Renal pelvis (tissue), 4 donors: ENCODE data around the gene OLFML2A. TPM values are rescaled to one million over a fixed set of nuclear protein-coding genes. Genes with fewer than 3 reads are reported as not detected.

Experiments used
- DNase-seq: peaks from one replicate; pipeline ENCODE4 v3.0.0-alpha.2; 2013
- polyA plus RNA-seq, 3 donors: library from polyadenylated mRNA; unstranded; fragments of 120-200 nt; gene quantifications; one replicate each; pipeline ENCODE4 v1.2.1, GENCODE V29; 2013; ENCODE audit not compliant: insufficient read length in 3 of 3

Gene OLFML2A
- polyA plus RNA-seq, 3 donors, result 24.6 to 27.6 (median 25.1) TPM

DNA sequence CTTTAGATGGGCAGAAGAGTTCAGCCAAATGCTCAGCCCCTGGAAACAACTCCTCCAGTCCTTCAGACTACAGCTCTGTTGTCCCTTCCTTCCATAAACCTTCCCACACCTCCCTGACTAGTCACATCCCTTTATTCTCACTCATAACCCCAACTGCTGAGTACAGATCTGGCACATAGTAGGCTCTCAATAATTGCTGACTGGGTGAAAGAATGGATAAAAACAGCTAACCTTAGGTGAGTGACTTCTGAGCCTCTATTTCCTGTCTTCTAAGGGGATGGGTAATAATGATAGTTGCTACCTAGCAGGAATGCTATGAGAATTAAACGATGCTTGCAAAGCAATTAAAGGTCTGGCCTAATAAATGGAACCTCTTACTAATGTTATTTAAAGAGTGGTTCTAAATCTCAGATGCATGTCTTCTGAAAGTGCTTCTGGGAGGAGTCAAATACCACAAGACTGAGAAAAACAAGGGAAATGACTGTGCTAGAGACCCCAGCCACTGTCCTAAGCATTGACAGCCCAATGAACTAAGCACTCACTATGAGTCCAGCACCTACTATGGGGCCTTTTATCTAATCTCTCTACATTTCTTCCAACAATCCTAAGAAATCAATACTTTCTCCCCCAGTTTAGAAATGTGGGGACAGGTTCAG lies 3.3 kb upstream of the OLFML2A start:
- no peak for DNase-seq

- no peak for DNase-seq
These were observed 2.6 kb upstream of the OLFML2A start for GRCh38 chr9:124774129-124774978.

DNA sequence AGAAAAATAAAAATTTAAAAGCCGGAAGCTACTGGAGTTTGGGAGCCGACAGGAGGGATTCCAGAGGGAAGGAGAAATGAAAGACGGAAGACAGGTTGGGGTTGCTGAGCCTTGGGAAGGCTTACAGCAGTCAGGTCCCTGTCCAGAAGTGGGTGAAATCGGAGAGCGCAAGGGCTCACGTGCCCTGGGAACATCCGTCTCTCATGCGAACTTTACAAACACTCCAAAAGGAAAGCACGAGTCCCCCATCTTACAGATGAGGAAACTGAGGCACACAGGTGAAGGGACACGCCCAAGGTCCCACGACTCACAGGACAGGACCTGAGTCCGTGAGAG lies 347 bp upstream of the OLFML2A start:
- no peak for DNase-seq

DNA sequence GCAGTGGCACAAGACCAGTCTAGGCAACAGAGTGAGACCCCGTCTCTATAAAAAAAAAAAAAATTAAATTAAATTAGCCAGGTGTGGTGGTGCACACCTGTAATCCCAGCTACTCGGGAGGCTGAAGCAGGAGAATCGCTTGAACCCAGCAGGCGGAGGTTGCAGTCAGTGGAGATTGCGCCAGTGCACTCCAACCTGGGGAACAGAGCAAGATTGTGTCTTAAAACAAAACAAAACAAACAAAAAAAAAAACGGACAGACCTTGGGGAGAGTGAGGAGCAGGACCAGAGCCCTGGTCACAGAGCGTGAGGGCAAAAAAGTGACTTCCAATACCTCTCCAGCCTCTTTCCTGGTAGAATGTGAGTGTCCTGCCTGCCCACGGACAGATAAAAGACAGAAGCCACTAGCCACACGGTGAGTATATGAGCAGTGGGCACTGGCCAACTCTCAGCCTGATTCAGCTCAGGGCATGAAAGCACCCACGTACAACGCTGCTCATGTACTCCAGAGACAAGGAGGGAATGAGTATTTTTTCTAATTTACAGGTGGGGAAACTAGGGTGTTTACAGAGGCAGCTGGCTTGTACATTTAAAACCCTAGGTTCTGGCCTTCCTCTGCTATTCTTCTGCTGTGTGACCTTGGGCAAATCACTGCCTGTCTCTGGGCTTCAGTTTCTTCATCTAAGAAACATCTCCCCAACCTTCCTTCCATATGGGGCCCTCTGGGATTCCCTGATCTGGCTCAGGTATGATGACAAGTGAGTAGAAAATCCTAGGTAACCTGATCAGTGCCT lies 1.8 kb downstream of the OLFML2A start:
- DNase-seq, result no peak

- DNase-seq, result peak; percentile 82
These were observed 2.6 kb downstream of the OLFML2A start for GRCh38 chr9:124779368-124780059.

GRCh38 chr9:124780060-124780756 lies 3.3 kb downstream of the OLFML2A start:
- no peak for DNase-seq

DNA sequence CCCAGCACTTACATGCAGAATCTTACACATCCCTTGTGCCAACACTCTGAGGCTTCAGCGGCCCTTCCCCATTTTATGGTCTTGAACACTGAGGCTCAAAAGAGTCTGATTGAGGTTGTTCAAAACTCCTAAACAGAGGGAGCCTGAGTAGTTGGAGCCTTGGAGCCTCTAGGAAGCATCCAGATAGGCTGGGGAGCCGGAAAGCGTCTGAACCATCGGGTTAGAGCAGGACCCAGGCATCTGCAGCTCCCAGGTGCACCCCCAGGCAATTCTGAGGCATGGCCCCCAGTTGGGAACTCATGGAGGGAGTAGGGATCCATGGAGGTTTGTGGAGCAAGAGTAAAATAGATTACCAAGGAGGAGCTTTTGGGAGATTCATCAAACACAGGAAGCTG lies 3.8 kb downstream of the OLFML2A start:
- DNase-seq, result no peak

GRCh38 chr9:124781967-124782660 lies 5.2 kb downstream of the OLFML2A start:
- no peak for DNase-seq

GRCh38 chr9:124782661-124783574 lies 6.0 kb downstream of the OLFML2A start:
- no peak for DNase-seq

DNA sequence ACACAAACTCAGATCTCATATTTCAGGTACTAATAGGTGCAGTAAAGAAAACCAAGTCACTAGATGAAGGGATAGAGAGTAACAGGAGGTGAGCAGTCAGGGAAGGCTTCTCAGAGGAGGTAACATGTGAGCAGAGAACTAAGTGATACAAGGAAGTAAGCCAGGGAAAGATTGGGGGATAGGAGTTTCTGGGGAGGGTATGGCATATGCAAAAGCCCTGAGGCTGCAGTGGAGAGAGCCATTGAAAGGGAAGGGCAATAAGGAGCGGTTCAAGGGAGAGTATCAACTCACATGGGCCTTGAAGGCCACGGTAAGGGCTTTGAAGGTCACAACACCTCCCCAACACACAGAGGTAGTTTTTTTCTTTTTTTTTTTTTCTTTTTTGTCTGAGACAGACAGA lies 6.9 kb downstream of the OLFML2A start:
- DNase-seq, result no peak

DNA sequence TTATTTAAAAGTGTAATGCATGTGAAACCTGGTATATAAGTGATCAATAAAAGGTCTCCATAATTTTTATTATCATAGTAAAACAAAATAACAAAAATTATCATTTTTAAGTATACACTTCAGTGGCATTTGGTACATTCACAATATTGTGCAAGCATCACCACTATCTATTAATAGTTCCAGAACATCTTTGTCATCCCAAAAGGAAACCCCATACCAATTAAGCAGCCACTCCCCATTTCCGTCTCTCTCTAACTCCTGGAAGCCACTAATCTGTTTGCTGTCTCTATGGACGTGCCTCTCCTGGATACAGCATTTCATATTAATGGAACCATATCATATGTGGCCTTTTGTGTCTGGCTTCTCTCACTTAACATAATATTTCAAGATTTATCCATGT lies 7.6 kb downstream of the OLFML2A start:
- DNase-seq, result no peak

- DNase-seq, result no peak
These were observed 10.1 kb downstream of the OLFML2A start for GRCh38 chr9:124786881-124787573.

DNA sequence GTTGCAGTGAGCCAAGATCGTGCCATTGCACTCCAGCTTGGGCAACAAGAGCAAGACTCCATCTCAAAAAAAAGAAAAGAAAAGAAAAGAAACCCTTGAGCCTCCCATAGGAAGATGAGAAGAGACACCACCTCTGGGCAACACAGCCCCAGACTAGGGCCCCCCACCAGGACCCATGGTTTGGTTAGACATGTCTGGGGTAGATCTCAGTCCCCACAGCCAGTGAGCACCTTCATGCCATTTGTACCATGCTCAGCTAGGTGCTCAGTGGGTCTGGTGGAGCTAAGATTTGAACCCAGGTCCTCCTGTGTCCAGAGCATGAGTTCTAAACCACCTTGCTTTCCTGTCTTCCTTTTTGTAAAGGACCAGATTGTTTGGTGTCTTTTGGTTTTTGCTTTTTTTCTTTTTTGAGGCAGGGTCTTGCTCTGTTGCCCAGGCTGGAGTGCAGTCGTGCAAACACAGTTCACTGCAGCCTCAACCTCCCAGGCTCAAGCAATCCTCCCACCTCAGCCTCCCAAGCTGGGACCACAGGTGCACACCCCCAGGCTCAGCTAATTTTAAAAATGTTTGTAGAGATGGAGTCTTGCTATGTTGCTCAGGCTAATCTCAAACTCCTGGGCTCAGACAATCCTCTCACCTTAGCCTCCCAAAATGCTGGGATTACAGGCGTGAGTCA lies 11.7 kb downstream of the OLFML2A start:
- no peak for DNase-seq

GRCh38 chr9:124789531-124789930 lies 12.6 kb downstream of the OLFML2A start:
- DNase-seq, result no peak

DNA sequence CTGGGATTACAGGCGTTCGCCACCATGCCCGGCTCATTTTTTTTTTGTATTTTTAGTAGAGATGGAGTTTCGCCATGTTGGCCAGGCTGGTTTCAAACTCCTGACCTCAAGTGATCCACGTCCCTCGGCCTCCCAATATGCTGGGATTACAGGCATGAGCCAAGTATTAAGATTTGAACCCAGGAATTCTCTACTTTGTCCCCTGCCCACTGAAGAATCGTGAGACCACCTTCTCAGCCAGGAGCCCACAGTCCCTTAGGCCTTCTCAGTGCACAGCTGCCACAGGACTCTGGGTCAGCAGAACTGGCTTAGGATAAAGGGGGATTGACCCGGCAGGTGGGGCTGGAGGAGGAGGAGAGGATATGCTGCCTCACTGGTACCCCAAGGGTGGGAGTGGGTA lies 13.4 kb downstream of the OLFML2A start:
- no peak for DNase-seq

- DNase-seq, result no peak
These were observed 14.0 kb downstream of the OLFML2A start for GRCh38 chr9:124790801-124791505.

DNA sequence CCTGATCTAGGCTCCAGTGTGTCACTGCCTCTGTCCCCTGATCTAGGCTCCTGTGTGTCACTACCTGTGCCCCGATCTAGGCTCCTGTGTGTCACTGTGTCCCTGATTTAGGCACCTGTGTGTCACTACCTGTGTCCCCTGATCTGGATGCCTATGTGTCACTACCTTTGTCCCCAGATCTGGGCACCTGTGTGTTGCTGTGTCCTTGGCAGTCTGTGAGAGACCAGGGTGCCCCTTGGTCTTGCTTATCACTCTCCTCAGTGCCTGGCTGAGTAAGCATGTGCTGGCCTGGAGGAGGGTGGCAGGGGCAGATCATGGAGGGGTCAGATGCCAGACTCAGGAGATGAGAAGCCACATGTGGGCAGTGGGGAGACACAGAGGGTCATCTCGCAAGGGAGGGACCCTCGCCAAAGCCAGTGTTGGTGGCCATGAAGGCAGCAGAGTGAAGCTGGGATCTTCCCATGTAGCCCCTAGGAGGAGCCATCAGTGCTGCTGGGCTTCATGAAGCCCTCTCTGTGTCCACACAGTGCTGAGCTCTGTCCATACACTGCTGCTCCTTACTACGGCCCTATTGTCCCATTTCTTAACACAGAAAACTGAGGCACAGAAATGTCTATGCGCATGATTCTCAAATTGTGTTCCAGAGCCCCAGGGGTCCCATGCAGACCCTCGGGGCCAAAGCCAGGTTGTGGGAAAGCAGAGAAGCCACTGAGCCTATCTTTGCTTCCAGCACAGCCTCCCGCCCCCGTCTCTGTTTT lies 15.5 kb downstream of the OLFML2A start:
- DNase-seq, result no peak
